ENCODE results near the gene TTC14.
"Not testable (repeated sequence)": the region's sequence is repeated elsewhere in the genome, so short reads cannot be mapped to it uniquely, and the experiment has no call there.

The TTC14 gene, protein sequence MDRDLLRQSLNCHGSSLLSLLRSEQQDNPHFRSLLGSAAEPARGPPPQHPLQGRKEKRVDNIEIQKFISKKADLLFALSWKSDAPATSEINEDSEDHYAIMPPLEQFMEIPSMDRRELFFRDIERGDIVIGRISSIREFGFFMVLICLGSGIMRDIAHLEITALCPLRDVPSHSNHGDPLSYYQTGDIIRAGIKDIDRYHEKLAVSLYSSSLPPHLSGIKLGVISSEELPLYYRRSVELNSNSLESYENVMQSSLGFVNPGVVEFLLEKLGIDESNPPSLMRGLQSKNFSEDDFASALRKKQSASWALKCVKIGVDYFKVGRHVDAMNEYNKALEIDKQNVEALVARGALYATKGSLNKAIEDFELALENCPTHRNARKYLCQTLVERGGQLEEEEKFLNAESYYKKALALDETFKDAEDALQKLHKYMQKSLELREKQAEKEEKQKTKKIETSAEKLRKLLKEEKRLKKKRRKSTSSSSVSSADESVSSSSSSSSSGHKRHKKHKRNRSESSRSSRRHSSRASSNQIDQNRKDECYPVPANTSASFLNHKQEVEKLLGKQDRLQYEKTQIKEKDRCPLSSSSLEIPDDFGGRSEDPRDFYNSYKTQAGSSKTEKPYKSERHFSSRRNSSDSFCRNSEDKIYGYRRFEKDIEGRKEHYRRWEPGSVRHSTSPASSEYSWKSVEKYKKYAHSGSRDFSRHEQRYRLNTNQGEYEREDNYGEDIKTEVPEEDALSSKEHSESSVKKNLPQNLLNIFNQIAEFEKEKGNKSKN

DNA sequence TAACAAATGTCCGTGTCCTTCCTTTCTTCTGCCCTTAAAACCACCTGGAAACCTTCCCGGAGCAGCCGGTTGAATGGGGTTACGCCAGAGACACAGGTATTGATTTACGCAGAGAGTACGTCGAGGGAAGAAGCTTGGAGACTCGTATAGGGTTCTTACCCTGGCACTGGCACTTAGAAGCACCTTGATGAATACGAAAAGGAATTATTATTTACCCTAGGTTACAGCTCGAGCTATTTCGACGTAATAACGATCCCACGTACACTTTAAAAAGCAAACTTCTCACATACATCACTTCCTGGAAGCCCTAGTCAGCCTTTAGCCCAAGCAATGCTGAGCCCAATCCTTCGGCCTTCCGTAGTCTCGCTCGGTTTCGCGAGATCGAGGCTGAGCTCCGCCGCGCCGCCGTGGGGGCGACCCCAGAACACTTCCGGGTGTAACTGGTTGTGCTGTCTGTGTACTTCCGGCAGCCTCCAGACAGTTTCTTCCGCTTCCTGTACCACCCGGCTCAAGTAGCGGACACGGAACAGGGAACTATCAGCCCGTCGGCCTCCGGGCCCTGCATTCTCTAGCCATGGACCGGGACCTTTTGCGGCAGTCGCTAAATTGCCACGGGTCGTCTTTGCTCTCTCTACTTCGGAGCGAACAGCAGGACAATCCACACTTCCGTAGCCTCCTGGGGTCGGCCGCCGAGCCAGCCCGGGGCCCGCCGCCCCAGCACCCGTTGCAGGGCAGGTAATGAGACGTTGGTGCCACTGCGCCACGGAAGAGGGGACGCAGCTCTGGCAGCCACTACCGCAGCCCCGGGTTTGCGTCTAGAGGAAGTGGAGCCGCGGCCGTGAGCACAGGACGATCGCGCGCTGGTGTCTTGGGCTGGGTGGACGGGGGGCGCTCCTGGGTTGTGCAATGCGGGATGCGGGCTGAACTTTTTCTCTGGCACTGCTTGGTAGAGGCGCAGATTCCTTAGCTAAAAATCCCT, at the start of gene TTC14:
Gene TTC14, plus strand, starts transcription at position 476 of the 979 bp plus-strand sequence. Its CDS starts 99 bp downstream, at position 575.
- DNase-seq = peak; percentile 88 to 91

DNA sequence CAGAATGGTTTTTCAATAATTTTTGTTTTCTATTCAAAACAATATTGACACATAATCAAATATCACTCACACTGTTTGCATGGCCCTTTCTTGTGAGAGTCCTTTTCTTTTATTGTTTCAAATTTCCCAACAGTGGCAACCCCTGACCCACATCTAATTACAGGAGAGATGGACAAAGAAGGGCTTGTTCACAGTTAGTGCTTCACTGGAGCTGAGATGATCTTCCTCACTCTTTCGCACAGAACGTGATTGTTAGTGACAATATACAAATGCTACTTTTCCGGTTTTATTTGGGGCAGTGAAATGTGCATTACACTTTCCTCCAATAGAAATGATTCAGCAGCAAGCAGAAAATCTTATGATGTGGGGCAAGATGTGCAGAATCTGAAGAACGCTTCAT, 38.6 kb upstream of the TTC14 start:
- no peak for DNase-seq

- DNase-seq = no peak
Observed at GRCh38 chr3:180564676-180565075, 37.3 kb upstream of the TTC14 start.

DNA sequence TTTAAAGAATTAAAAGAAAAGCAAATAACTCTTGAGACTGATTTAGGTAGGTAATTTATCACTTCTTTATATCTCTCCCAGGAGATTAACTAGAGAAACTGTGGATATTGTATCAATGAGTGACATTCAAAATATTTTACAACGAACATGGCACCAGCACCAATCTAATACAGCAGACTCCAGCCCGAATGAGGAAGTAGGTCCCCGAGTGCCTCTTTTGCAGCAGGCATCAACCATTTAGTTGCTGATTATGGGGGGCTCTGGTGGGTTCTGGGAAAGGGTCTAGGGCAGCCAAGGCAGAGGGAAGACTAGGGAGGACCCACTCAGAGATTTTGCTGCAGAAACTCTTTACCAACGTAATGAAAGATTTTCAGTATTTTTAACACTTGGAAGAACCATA, 31.7 kb upstream of the TTC14 start:
- no peak for DNase-seq

GRCh38 chr3:180571831-180572598, 29.9 kb upstream of the TTC14 start:
- no peak for DNase-seq

GRCh38 chr3:180575571-180575970, 26.4 kb upstream of the TTC14 start:
- no peak for DNase-seq

DNA sequence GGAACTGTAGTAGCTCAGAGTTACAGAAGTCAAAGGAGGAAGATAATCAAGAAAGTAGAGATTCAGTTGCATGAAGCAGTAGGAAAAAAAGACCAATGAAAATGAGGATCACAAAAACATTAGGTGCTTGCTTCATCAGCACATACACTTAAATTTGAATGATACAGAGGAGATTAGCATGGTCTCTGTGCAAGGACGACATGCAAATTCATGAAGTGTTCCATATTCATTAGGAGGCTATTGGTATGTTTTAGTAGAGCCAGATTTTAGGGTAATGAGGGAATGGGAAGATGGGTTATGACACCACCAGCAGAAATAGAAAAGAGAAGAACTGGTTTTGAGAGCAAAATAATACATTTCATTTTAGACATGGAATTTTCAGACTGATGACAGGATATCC, 21.0 kb upstream of the TTC14 start:
- DNase-seq = no peak

- DNase-seq = no peak
Observed at GRCh38 chr3:180590396-180590795, 11.6 kb upstream of the TTC14 start.

DNA sequence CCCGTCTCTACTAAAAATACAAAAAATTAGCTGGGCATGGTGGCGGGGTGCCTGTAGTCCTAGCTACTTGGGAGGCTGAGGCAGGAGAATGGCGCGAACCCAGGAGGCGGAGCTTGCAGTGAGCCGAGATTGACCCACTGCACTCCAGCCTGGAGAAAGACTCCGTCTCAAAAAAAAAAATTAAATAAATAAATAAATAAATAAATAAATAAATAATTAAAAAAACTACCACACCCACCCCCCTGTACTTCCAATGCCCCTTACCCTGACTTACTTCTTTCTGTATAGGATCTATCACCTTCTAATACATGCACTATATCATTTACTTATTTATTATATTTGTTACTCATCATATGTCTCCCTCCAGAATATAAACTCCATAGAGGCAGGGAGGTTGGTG, 8.3 kb upstream of the TTC14 start:
- not testable (repeated sequence) for DNase-seq

DNA sequence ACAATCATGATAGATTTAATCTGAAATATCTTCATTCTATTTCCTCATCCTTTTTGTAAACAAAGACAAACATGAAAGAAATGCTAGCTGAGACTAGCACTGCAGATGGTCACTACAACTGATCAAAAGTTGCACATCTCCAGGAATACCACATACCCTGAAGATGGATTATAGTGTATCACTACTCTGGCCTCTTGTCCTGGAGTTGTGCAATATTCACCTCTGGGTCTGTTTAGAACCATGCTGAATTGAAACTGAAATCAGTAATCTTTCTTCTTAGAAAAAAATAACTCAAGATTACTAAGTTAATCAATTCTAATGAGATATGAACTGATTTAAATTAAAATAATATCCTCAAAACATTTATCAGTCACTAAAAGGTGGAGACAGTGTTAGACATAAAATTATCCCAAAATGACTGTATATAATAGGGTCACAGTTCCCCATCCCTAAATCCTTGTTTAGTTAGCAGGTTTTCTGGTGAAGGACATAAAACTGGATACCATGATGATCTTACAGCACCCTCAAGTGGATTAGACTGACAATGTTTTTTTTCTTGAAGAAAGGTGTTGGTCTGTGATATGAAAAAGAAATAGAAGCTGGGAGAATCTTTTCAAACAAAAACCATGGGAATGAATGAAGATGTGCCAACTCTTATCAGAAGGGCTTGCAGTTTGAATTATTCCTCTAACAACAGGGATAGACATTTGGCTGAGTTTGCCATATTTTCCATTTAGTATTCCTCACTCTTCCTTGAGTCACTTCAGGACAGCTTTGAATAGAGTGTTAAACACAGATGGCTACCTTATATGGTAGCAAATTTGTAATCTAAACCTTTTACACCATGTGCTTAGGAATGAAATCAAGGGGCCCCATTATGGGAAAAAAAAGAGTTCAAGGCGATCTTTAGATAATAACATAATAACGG, 7.1 kb upstream of the TTC14 start:
- DNase-seq = peak in 1 of 2 donors; percentile 8

GRCh38 chr3:180595559-180595935, 6.4 kb upstream of the TTC14 start:
- DNase-seq = no peak

GRCh38 chr3:180600473-180600872, 1.5 kb upstream of the TTC14 start:
- no peak for DNase-seq

- no peak for DNase-seq
Observed at GRCh38 chr3:180611006-180611405, 9.0 kb downstream of the TTC14 start.

DNA sequence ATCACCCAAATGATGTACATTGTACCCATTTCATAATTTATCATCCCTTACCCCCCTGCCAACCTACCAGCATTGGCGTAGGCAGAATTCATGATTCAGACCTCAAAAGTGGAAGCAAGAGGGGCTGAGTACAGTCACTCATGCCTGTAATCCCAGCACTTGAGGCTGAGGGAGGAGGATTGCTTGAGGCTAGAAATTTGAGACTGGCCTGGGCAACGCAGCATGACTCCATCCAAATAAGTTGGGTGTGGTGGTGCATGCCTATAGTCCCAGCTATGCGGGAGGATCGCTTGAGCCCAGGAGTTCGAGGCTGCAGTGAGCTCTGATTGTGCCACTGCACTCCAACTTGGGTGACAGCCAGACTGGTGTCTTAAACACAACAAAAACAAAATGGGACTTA, 10.4 kb downstream of the TTC14 start:
- no peak for DNase-seq

DNA sequence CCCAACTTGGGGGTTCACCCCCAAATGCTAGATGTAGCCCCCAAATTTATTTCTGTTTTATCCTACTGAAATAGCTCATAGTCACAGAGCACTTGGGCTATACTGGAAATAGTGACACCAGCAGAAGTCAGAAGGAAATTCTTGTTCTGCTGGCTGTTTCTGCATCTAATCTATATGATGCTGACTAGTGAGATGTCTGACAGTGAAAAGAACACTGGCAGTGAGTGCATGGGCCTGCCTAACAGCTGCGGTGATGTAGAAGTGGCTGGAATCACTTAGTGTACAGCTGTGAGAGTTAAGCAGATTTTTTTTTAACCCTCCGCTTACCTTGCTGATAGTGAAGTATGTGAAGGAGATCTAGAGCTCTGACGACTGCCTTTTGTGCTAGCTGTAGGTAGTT, 14.0 kb downstream of the TTC14 start:
- no peak for DNase-seq

- DNase-seq = no peak
Observed at GRCh38 chr3:180617049-180617448, 15.1 kb downstream of the TTC14 start.

- not testable (repeated sequence) for DNase-seq
Observed at GRCh38 chr3:180618563-180618962, 16.6 kb downstream of the TTC14 start.

DNA sequence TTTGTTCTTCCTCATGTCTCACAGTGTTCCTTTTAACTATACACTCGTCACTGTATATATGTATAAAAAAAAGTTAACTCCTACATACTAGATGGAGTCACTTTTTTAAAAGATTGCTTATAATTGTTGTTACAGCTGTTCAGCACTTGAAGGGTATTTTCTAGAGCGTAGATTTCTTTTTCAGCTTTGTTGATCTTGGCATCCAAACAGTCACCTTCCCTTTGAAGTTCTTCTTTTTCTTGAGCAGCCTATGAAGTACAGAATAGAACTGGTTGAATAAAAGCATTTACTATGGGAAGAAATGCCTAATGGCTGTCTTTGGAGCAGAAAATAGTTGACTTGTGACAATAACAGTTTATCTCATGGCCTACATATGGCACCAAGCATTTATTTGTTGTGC, 17.8 kb downstream of the TTC14 start:
- no peak for DNase-seq

DNA sequence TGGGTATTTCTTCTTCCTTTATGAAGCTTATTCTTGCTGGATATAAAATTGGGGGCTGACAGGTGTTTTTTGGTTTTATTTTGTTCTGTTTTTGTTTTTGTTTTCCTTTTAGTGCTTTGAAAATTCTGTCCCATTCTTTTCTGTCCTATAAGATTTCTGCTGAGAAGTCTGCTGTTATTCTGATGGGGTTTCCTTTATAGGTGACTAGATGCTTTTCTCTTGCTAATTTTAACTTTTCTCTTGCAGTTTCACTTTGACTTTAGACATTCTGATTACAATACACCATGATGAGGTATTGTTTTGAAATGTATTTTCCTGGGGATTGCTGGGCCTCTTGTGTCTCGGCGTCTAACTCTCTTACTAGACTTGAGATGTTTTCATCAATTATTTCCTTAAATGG, 22.8 kb downstream of the TTC14 start:
- DNase-seq = no peak

- DNase-seq = no peak
Observed at GRCh38 chr3:180626844-180627243, 24.9 kb downstream of the TTC14 start.

GRCh38 chr3:180630371-180630770, 28.4 kb downstream of the TTC14 start:
- DNase-seq = no peak
